ENCODE results near the gene PIK3R2. TPM values are rescaled to one million over a fixed set of nuclear protein-coding genes. Genes with fewer than 3 reads are reported as not detected.

The PIK3R2 gene
- total RNA-seq, 4 donors from 2014 or later = 19.7 to 45.4 (median 28.2) TPM

- TF ChIP-seq CTCF (IDR thresholded peaks at IDR 0.05) (no peak), POLR2A (IDR thresholded peaks at IDR 0.05) (no peak)
- no peaks in the 10 kb centered on the region for H3K4me1 ChIP-seq
- no peak overlapping the region for H3K27ac ChIP-seq
- H3K36me3 ChIP-seq = peaks cover 0 to 85% (median 0%) of the 10 kb centered on the region in 3 donors
- no peak for DNase-seq
- H3K4me3 ChIP-seq = no peak overlapping the region
- H3K27me3 ChIP-seq = no peaks in the 10 kb centered on the region
- no peaks in the 10 kb centered on the region for H3K9me3 ChIP-seq
These were observed 9.1 kb upstream of the PIK3R2 start for GRCh38 chr19:18143902-18144301.

GRCh38 chr19:18144361-18144760, 8.6 kb upstream of the PIK3R2 start:
- Histone ChIP-seq H3K4me3 (no peak overlapping the region), H3K36me3 (peaks cover 0 to 85% (median 0%) of the 10 kb centered on the region in 3 donors), H3K4me1 (no peaks in the 10 kb centered on the region), H3K27me3 (no peaks in the 10 kb centered on the region), H3K9me3 (no peaks in the 10 kb centered on the region), H3K27ac (no peak overlapping the region)
- TF ChIP-seq POLR2A (IDR thresholded peaks at IDR 0.05) (no peak), CTCF (IDR thresholded peaks at IDR 0.05) (no peak)
- DNase-seq = no peak

GRCh38 chr19:18144906-18145305, 8.1 kb upstream of the PIK3R2 start:
- DNase-seq = no peak
- peaks cover 0 to 84% (median 0%) of the 10 kb centered on the region in 3 donors for H3K36me3 ChIP-seq

GRCh38 chr19:18145391-18145999, 7.5 kb upstream of the PIK3R2 start:
- no peaks in the 10 kb centered on the region for H3K4me1 ChIP-seq
- no peak for DNase-seq
- TF ChIP-seq POLR2A (IDR thresholded peaks at IDR 0.05) (no peak), CTCF (IDR thresholded peaks at IDR 0.05) (no peak)
- no peak overlapping the region for H3K27ac ChIP-seq
- H3K9me3 ChIP-seq = no peaks in the 10 kb centered on the region
- H3K4me3 ChIP-seq = no peak overlapping the region
- H3K36me3 ChIP-seq = peaks cover 0 to 80% (median 0%) of the 10 kb centered on the region in 3 donors
- H3K27me3 ChIP-seq = no peaks in the 10 kb centered on the region

More at GRCh38 chr19:18144906-18145305, 8.1 kb upstream of the PIK3R2 start:
- Histone ChIP-seq H3K4me1 (no peaks in the 10 kb centered on the region), H3K9me3 (no peaks in the 10 kb centered on the region), H3K4me3 (no peak overlapping the region), H3K27ac (no peak overlapping the region), H3K27me3 (no peaks in the 10 kb centered on the region)
- TF ChIP-seq CTCF (IDR thresholded peaks at IDR 0.05) (no peak), POLR2A (IDR thresholded peaks at IDR 0.05) (no peak)

- TF ChIP-seq POLR2A (IDR thresholded peaks at IDR 0.05) = no peak
- TF ChIP-seq CTCF (IDR thresholded peaks at IDR 0.05) = no peak
- H3K4me1 ChIP-seq = peaks cover 0 to 9% (median 2%) of the 10 kb centered on the region in 4 donors
- H3K36me3 ChIP-seq = peaks cover 0 to 61% (median 0%) of the 10 kb centered on the region in 3 donors
- no peak overlapping the region for H3K27ac ChIP-seq
- H3K27me3 ChIP-seq = no peaks in the 10 kb centered on the region
- H3K4me3 ChIP-seq = no peak overlapping the region
- no peak for DNase-seq
- H3K9me3 ChIP-seq = no peaks in the 10 kb centered on the region
These were observed 5.6 kb upstream of the PIK3R2 start for GRCh38 chr19:18147396-18147795.

All from Peyer's patch (tissue), 4 donors.